Transverse colon (tissue), 3 donors: ENCODE data around the gene PLCB1.

Experiments used
- POLR2A ChIP-seq: fragments of 450-650 bp; IDR thresholded peaks from one replicate; pipeline ENCODE4 v1.6.1; 2016; ENCODE audit warnings: antibody characterized with exemption, mild to moderate bottlenecking, moderate library complexity
- POLR2AphosphoS5 ChIP-seq, 3 donors: sonication (generic); formaldehyde crosslinking; IDR thresholded peaks; one replicate each; pipeline ENCODE4 v1.6.1; 2016; ENCODE audit warnings: antibody characterized with exemption in 3 of 3

GRCh38 chr20:8143474-8143873, 11.4 kb downstream of the PLCB1 start:
- no peak for TF ChIP-seq POLR2AphosphoS5 (IDR thresholded peaks at IDR 0.05)
- TF ChIP-seq POLR2A: no peak
